ENCODE data around the gene LOC128125822.

LOC128125822 gene

DNA sequence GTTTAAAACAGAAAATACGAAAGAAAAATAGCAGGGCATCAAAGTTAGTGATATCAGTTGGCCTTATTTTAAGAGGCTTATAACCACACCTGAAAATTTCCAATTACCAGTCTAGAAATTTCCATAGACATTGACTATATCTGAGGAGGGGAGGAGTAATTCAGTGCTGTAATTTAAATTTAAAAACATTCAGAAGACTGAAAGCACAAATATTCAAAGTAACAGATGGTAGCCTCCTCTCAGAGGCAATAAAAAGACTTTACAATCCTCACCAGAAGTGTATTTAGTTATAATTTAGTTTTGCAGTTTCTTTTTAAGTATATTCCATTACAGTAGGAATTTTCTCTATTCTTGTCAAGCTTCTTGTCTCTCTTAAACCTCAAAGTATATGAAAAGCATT, 18.4 kb upstream of the LOC128125822 start:
- no peaks in the 10 kb centered on the region for H3K4me1 ChIP-seq (replicated peaks)
- H3K27ac ChIP-seq, result no peak overlapping the region
- no peaks in the 10 kb centered on the region for H3K36me3 ChIP-seq
- no peaks in the 10 kb centered on the region for H3K9me3 ChIP-seq
- no peak for DNase-seq (ENCODE audit: low spot score)
- H3K4me3 ChIP-seq, result no peak overlapping the region
- TF ChIP-seq POLR2AphosphoS5 (IDR thresholded peaks at IDR 0.05) (no peak), POLR2A (IDR thresholded peaks at IDR 0.05) (no peak)
- TF ChIP-seq, protein P1, sequence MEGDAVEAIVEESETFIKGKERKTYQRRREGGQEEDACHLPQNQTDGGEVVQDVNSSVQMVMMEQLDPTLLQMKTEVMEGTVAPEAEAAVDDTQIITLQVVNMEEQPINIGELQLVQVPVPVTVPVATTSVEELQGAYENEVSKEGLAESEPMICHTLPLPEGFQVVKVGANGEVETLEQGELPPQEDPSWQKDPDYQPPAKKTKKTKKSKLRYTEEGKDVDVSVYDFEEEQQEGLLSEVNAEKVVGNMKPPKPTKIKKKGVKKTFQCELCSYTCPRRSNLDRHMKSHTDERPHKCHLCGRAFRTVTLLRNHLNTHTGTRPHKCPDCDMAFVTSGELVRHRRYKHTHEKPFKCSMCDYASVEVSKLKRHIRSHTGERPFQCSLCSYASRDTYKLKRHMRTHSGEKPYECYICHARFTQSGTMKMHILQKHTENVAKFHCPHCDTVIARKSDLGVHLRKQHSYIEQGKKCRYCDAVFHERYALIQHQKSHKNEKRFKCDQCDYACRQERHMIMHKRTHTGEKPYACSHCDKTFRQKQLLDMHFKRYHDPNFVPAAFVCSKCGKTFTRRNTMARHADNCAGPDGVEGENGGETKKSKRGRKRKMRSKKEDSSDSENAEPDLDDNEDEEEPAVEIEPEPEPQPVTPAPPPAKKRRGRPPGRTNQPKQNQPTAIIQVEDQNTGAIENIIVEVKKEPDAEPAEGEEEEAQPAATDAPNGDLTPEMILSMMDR (IDR thresholded peaks at IDR 0.05), result no peak
- intact Hi-C loops (cut with DNase I), result no loop called here
- WGBS, result 91% methylated on average over 1 of the region's 1 CpG
- H3K27me3 ChIP-seq (replicated peaks; ENCODE audit: insufficient read depth), result no peaks in the 10 kb centered on the region

DNA sequence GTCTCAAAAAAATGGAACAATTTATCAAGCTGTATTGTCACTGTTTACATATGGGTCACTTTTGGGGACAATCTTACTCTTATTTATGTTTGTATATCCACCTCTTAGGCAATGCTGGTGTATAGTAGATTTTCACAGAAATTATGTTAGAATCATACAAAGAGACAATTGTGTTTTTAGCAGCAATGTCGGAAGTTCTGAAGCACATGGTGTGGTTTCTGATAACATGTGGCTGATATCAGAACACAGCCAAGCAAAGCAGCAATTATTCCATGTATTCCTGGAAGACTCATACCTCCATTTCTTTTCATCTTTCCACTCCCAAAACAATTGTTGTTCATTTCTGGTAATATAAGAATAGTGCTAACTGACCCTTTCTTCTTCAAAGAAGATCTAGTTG, 17.5 kb upstream of the LOC128125822 start:
- WGBS, result 92% methylated on average over 1 of the region's 1 CpG
- H3K4me3 ChIP-seq, result no peak overlapping the region
- no peaks in the 10 kb centered on the region for H3K4me1 ChIP-seq (replicated peaks)
- intact Hi-C loops (cut with DNase I), result no loop called here
- TF ChIP-seq POLR2A (IDR thresholded peaks at IDR 0.05) (no peak), POLR2AphosphoS5 (IDR thresholded peaks at IDR 0.05) (no peak)
- TF ChIP-seq, protein P1 (IDR thresholded peaks at IDR 0.05), result no peak
- H3K36me3 ChIP-seq, result no peaks in the 10 kb centered on the region
- no peaks in the 10 kb centered on the region for H3K27me3 ChIP-seq (replicated peaks; ENCODE audit: insufficient read depth)
- no peak overlapping the region for H3K27ac ChIP-seq
- DNase-seq (ENCODE audit: low spot score), result no peak
- no peaks in the 10 kb centered on the region for H3K9me3 ChIP-seq

DNA sequence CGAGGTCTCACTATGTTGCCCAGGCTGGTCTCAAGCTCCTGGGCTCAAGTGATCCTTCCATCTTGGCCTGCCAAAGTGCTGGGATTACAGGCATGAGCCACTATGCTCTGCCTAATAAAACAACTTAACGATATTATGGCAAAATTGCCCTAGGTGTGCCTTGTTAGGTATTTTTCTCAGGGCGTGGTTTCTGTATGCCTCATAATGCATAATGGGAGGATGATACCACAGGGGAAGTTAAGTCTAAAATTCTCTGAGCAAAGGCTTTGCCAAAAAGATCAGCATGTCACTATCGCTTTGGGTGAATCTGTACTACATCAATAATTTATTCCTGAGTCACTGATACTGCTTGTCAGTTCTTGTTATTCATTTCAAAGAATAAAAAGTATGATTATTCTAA, 15.9 kb upstream of the LOC128125822 start:
- 71% methylated on average over 4 of the region's 4 CpGs for WGBS
- H3K27me3 ChIP-seq (replicated peaks; ENCODE audit: insufficient read depth), result no peaks in the 10 kb centered on the region
- no peak overlapping the region for H3K4me3 ChIP-seq
- no peak overlapping the region for H3K27ac ChIP-seq
- no peaks in the 10 kb centered on the region for H3K9me3 ChIP-seq
- no peak for TF ChIP-seq POLR2AphosphoS5 (IDR thresholded peaks at IDR 0.05)
- TF ChIP-seq POLR2A (IDR thresholded peaks at IDR 0.05), result no peak
- TF ChIP-seq, protein P1 (IDR thresholded peaks at IDR 0.05), result no peak
- H3K36me3 ChIP-seq, result no peaks in the 10 kb centered on the region
- intact Hi-C loops (cut with DNase I), result no loop called here
- no peak for DNase-seq (ENCODE audit: low spot score)
- no peaks in the 10 kb centered on the region for H3K4me1 ChIP-seq (replicated peaks)

DNA sequence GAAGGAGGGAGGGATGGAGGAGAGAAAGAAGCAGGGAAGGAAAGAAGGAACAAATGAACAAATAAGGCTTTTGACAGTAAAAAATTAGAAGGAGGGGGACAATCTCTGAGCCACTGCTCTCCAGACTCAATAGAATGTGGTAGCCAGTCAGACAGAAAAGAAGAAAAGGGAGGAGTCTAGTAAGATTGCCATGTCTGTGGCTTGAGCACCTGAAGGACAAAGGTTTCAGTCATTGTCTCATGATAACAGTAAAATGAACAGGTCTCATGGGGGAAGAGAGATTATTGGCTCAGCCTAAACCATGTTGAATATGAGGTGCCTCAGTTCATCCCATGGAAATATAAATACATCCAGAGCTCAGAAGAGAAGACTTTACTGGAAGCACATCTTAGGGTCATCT, 14.0 kb upstream of the LOC128125822 start:
- no peak for DNase-seq (ENCODE audit: low spot score)
- no peak for TF ChIP-seq POLR2A (IDR thresholded peaks at IDR 0.05)
- no peak for TF ChIP-seq POLR2AphosphoS5 (IDR thresholded peaks at IDR 0.05)
- TF ChIP-seq, protein P1 (IDR thresholded peaks at IDR 0.05), result no peak
- Histone ChIP-seq H3K4me3 (no peak overlapping the region), H3K4me1 (replicated peaks) (no peaks in the 10 kb centered on the region), H3K9me3 (no peaks in the 10 kb centered on the region), H3K27ac (no peak overlapping the region), H3K36me3 (no peaks in the 10 kb centered on the region), H3K27me3 (replicated peaks; ENCODE audit: insufficient read depth) (no peaks in the 10 kb centered on the region)
- intact Hi-C loops (cut with DNase I), result no loop called here

DNA sequence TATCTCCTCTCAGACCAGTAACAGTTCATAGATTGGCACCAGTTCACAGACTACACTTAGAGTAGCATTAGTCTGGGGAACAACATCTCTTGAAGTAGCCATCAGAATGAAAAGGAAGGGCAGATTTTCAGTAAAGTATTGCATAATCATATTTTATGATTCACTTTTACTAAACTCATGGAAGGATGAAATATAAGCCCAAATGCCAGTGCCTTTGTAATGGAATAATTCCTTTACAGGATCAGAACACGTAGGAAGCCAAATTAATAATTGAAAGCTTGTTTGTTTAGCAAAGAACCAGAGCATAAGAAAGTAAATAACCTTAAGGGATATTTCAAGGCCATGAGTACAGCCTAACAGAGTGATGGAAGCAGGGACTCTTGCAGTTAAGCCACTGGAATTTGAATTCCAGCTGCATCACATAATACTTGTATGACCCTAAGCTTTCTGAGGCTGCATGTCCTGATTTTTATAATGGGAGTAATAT, 11.4 kb upstream of the LOC128125822 start:
- Histone ChIP-seq H3K36me3 (no peaks in the 10 kb centered on the region), H3K27ac (no peak overlapping the region), H3K4me1 (replicated peaks) (no peaks in the 10 kb centered on the region), H3K4me3 (no peak overlapping the region), H3K27me3 (replicated peaks; ENCODE audit: insufficient read depth) (no peaks in the 10 kb centered on the region), H3K9me3 (no peaks in the 10 kb centered on the region)
- no peak for TF ChIP-seq POLR2A (IDR thresholded peaks at IDR 0.05)
- TF ChIP-seq, protein P1 (IDR thresholded peaks at IDR 0.05), result no peak
- no peak for TF ChIP-seq POLR2AphosphoS5 (IDR thresholded peaks at IDR 0.05)
- WGBS, result 21% methylated on average over 1 of the region's 1 CpG
- DNase-seq (ENCODE audit: low spot score), result no peak
- intact Hi-C loops (cut with DNase I), result loop anchor here (10.0 kb wide), 1 partner anchor 46 kb away; no protein-coding TSS in a partner anchor

Measured in prostate gland (tissue), 2 donors.